ENCODE measurements around the gene DZIP1. TPM values are rescaled to one million over a fixed set of nuclear protein-coding genes. Genes with fewer than 3 reads are reported as not detected.

The DZIP1 gene
- total RNA-seq, 1 experiment from 2014 or later, result 0.17 TPM

DNA sequence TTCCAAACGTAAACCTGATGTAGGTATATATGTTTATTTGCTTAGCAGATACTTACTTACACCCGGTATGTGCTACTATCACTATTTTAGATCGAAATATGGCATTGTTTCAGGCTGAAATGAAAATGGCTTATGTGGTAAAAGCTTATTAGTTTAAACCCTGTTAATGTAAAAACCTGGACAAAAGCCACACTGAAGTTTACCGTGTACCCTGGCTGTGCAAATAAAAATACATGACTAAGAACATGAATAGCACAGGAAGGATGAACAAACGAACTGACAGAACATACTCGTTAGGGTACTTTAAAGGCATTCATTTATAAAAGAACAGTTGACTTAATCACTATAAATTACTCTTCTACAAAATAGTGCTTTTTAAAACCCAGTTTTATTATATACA lies 85.4 kb downstream of the DZIP1 start:
- H2AFZ ChIP-seq (ENCODE audit: low read depth, low read length, poor library complexity, severe bottlenecking), result no peak overlapping the region
- no peaks in the 10 kb centered on the region for H3K9me2 ChIP-seq (ENCODE audit: insufficient read depth)
- H3K4me2 ChIP-seq (ENCODE audit: low read length), result no peak overlapping the region
- TF ChIP-seq ELF1 (IDR thresholded peaks at IDR 0.05; ENCODE audit: borderline replicate concordance, low read depth) (no peak), EGR1 (IDR thresholded peaks at IDR 0.05; ENCODE audit: low read depth) (no peak), CBX3 (IDR thresholded peaks at IDR 0.05; ENCODE audit: low read depth) (no peak), YY1 (IDR thresholded peaks at IDR 0.05; ENCODE audit: extremely low read depth, insufficient replicate concordance, low read depth, low read length) (no peak), JUND (IDR thresholded peaks at IDR 0.05) (no peak), SRF (IDR thresholded peaks at IDR 0.05; ENCODE audit: low read depth) (no peak), CEBPB (IDR thresholded peaks at IDR 0.05; ENCODE audit: low read depth) (no peak), SP1 (IDR thresholded peaks at IDR 0.05; ENCODE audit: low read depth) (no peak), RAD21 (IDR thresholded peaks at IDR 0.05; ENCODE audit: low read depth) (no peak), TCF7L2 (IDR thresholded peaks at IDR 0.05; ENCODE audit: borderline replicate concordance, extremely low read depth, insufficient read depth, insufficient read length) (no peak), FOSL1 (IDR thresholded peaks at IDR 0.05; ENCODE audit: low read depth) (no peak), POLR2A (IDR thresholded peaks at IDR 0.05; ENCODE audit: borderline replicate concordance, extremely low read depth, insufficient read depth, insufficient read length) (no peak), EZH2 (IDR thresholded peaks at IDR 0.05) (no peak), ZNF274 (IDR thresholded peaks at IDR 0.05; ENCODE audit: low read depth, low read length) (no peak)
- TF ChIP-seq, protein P1, sequence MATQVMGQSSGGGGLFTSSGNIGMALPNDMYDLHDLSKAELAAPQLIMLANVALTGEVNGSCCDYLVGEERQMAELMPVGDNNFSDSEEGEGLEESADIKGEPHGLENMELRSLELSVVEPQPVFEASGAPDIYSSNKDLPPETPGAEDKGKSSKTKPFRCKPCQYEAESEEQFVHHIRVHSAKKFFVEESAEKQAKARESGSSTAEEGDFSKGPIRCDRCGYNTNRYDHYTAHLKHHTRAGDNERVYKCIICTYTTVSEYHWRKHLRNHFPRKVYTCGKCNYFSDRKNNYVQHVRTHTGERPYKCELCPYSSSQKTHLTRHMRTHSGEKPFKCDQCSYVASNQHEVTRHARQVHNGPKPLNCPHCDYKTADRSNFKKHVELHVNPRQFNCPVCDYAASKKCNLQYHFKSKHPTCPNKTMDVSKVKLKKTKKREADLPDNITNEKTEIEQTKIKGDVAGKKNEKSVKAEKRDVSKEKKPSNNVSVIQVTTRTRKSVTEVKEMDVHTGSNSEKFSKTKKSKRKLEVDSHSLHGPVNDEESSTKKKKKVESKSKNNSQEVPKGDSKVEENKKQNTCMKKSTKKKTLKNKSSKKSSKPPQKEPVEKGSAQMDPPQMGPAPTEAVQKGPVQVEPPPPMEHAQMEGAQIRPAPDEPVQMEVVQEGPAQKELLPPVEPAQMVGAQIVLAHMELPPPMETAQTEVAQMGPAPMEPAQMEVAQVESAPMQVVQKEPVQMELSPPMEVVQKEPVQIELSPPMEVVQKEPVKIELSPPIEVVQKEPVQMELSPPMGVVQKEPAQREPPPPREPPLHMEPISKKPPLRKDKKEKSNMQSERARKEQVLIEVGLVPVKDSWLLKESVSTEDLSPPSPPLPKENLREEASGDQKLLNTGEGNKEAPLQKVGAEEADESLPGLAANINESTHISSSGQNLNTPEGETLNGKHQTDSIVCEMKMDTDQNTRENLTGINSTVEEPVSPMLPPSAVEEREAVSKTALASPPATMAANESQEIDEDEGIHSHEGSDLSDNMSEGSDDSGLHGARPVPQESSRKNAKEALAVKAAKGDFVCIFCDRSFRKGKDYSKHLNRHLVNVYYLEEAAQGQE (IDR thresholded peaks at IDR 0.05; ENCODE audit: low read depth), result no peak
- TF ChIP-seq, protein P2, sequence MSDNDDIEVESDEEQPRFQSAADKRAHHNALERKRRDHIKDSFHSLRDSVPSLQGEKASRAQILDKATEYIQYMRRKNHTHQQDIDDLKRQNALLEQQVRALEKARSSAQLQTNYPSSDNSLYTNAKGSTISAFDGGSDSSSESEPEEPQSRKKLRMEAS (IDR thresholded peaks at IDR 0.05), result no peak
- TF ChIP-seq, protein P3, sequence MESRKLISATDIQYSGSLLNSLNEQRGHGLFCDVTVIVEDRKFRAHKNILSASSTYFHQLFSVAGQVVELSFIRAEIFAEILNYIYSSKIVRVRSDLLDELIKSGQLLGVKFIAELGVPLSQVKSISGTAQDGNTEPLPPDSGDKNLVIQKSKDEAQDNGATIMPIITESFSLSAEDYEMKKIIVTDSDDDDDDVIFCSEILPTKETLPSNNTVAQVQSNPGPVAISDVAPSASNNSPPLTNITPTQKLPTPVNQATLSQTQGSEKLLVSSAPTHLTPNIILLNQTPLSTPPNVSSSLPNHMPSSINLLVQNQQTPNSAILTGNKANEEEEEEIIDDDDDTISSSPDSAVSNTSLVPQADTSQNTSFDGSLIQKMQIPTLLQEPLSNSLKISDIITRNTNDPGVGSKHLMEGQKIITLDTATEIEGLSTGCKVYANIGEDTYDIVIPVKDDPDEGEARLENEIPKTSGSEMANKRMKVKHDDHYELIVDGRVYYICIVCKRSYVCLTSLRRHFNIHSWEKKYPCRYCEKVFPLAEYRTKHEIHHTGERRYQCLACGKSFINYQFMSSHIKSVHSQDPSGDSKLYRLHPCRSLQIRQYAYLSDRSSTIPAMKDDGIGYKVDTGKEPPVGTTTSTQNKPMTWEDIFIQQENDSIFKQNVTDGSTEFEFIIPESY (IDR thresholded peaks at IDR 0.05; ENCODE audit: extremely low read depth, insufficient replicate concordance, low read length), result no peak
- H3K27me3 ChIP-seq (ENCODE audit: insufficient read depth, low read length), result 0 out of 2 replicates have a peak, but pooled peaks cover 10% of the 10 kb centered on the region
- DNase-seq (ENCODE audit: low read depth, low spot score), result no peak
- no peak overlapping the region for H3K9ac ChIP-seq (ENCODE audit: low read length)
- no peaks in the 10 kb centered on the region for H3K4me1 ChIP-seq (ENCODE audit: control insufficient read depth in 1 of 2, insufficient read depth in 2 of 2, low read length in 2 of 2)
- intact Hi-C loops (cut with micrococcal nuclease), result no loop called here
- H3K79me2 ChIP-seq (ENCODE audit: insufficient read depth, low read length), result no peaks in the 10 kb centered on the region
- no peaks in the 10 kb centered on the region for H4K20me1 ChIP-seq (ENCODE audit: insufficient read depth)
- no peaks in the 10 kb centered on the region for H3K9me3 ChIP-seq (ENCODE audit: control insufficient read depth in 1 of 2, insufficient read depth in 1 of 2, low read depth in 1 of 2, low read length in 2 of 2)
- H3K36me3 ChIP-seq (ENCODE audit: control insufficient read depth in 1 of 2, insufficient read depth in 2 of 2, low read length in 2 of 2), result no peaks in the 10 kb centered on the region
- CTCF ChIA-PET, result no interaction called here
- H3K27ac ChIP-seq (ENCODE audit: low read depth, low read length), result no peak overlapping the region
- BruUV-seq (replicated peaks), result no TSS peak
- ATAC-seq, result no peak
- RAD21 ChIA-PET (ENCODE audit: low non-redundant PET in 1 of 2, low total read pairs in 2 of 2, uncharacterized antibody in 2 of 2, unreplicated experiment in 2 of 2), result no interaction called here
- POLR2A ChIA-PET, result no interaction called here
- no peak overlapping the region for H3K4me3 ChIP-seq (replicated peaks in 1 of 2; ENCODE audit: low read depth in 1 of 2, low read length in 2 of 2)

Measured in HCT116 (cell line).